AG08396 (cell line): ENCODE results near the gene ATIC.
"Not testable (repeated sequence)": the region's sequence is repeated elsewhere in the genome, so short reads cannot be mapped to it uniquely, and the experiment has no call there.

Experiments used
- DNase-seq: peaks from one replicate; pipeline ENCODE4 v3.0.0; 2012; ENCODE audit warnings: low spot score, mixed read lengths

Gene ATIC

GRCh38 chr2:215311625-215312396 lies at the start of gene ATIC:
ATIC (plus strand) TSS chr2:215312059; CDS start chr2:215312143, 84 bp downstream.
- peak; percentile 95 for DNase-seq

- no peak for DNase-seq
Measured at GRCh38 chr2:215262303-215262702, 49.6 kb upstream of the ATIC start.

- no peak for DNase-seq
Measured at GRCh38 chr2:215262741-215263362, 49.0 kb upstream of the ATIC start.

GRCh38 chr2:215264374-215264773 lies 47.5 kb upstream of the ATIC start:
- DNase-seq: no peak

GRCh38 chr2:215269397-215270117 lies 42.3 kb upstream of the ATIC start:
- peak; percentile 62 for DNase-seq

- DNase-seq: no peak
Measured at GRCh38 chr2:215270118-215270451, 41.8 kb upstream of the ATIC start.

GRCh38 chr2:215271446-215271845 lies 40.4 kb upstream of the ATIC start:
- DNase-seq: no peak

GRCh38 chr2:215272918-215273317 lies 38.9 kb upstream of the ATIC start:
- no peak for DNase-seq

- DNase-seq: no peak
Measured at GRCh38 chr2:215274829-215275228, 37.0 kb upstream of the ATIC start.

- no peak for DNase-seq
Measured at GRCh38 chr2:215275824-215276223, 36.0 kb upstream of the ATIC start.

GRCh38 chr2:215277944-215278343 lies 33.9 kb upstream of the ATIC start:
- no peak for DNase-seq

GRCh38 chr2:215280326-215280725 lies 31.5 kb upstream of the ATIC start:
- DNase-seq: no peak

- DNase-seq: no peak
Measured at GRCh38 chr2:215283221-215283620, 28.6 kb upstream of the ATIC start.

- no peak for DNase-seq
Measured at GRCh38 chr2:215286309-215286708, 25.6 kb upstream of the ATIC start.

- no peak for DNase-seq
Measured at GRCh38 chr2:215288112-215288815, 23.6 kb upstream of the ATIC start.

- DNase-seq: no peak
Measured at GRCh38 chr2:215290980-215291599, 20.8 kb upstream of the ATIC start.

- DNase-seq: no peak
Measured at GRCh38 chr2:215293879-215294278, 18.0 kb upstream of the ATIC start.

GRCh38 chr2:215299337-215299859 lies 12.5 kb upstream of the ATIC start:
- no peak for DNase-seq

- DNase-seq: no peak
Measured at GRCh38 chr2:215301994-215302393, 9.9 kb upstream of the ATIC start.

GRCh38 chr2:215311259-215311624 lies 617 bp upstream of the ATIC start:
- DNase-seq: not testable (repeated sequence)

- no peak for DNase-seq
Measured at GRCh38 chr2:215313255-215313613, 1.4 kb downstream of the ATIC start.

- no peak for DNase-seq
Measured at GRCh38 chr2:215314896-215315295, 3.0 kb downstream of the ATIC start.
